Measurements from ENCODE around the gene EEPD1.

DNA sequence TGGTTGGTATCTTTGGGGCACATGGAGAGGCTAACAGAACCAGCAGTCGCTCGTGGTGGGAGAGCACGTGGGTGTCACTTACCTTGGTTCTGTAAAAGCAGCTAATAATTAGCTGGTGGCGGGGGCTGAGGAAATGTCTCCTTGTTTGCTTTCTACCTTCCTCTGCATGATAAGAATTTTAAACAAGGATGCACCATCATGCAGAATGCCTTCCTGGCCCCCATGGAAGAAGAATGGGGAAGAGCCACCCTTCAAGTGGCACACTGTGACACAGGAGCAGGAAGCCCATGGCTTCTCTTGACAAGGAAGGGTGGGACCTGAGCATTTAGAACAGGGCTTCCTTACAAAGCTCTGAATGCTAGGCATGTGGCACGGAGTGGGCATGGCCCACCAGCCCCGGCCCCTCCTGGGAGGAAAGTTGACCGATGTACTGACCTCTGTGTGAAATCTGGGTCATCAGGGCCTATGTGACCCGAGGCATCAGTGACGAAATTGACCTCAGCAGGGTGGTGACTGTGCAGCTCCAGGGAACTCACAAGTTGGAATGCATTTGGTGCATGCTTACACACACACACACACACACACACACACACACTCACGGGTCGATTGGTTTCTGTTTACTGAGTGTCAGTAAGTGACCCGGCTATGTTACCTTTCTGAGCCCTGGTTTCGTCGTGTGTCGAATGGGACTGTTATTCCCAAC is 119.7 kb downstream of the EEPD1 start:
- TF ChIP-seq, protein P1, sequence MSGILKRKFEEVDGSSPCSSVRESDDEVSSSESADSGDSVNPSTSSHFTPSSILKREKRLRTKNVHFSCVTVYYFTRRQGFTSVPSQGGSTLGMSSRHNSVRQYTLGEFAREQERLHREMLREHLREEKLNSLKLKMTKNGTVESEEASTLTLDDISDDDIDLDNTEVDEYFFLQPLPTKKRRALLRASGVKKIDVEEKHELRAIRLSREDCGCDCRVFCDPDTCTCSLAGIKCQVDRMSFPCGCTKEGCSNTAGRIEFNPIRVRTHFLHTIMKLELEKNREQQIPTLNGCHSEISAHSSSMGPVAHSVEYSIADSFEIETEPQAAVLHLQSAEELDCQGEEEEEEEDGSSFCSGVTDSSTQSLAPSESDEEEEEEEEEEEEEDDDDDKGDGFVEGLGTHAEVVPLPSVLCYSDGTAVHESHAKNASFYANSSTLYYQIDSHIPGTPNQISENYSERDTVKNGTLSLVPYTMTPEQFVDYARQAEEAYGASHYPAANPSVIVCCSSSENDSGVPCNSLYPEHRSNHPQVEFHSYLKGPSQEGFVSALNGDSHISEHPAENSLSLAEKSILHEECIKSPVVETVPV (CRISPR knock-in tag; IDR thresholded peaks at IDR 0.05): no peak
- no peak for TF ChIP-seq RARB (CRISPR knock-in tag; IDR thresholded peaks at IDR 0.05)

Data from SK-N-SH treated with all-trans-retinoic acid at 6 μM for 48 hours (cell line).